Gastroesophageal sphincter (tissue), 3 donors: Measurements from ENCODE around the gene HUS1.

Experiments used
- EP300 ChIP-seq: sonication (generic); formaldehyde crosslinking; IDR thresholded peaks from one replicate; pipeline ENCODE4 v1.6.1; 2017; ENCODE audit warnings: antibody characterized with exemption, mild to moderate bottlenecking
- POLR2A ChIP-seq, 2 donors: fragments of 450-650 bp; IDR thresholded peaks; one replicate each; pipeline ENCODE4 v1.6.1; 2017; ENCODE audit warnings: antibody characterized with exemption in 2 of 2, mild to moderate bottlenecking in 2 of 2, moderate library complexity in 1 of 2
- TF ChIP-seq, protein P1 (sequence below), 4 experiments: fragments of 200-600 bp in 2 of 4; fragments of 450-650 bp in 2 of 4; sonication (generic) in 1 of 4; IDR thresholded peaks; one replicate each; pipeline ENCODE4 v1.5.1; 2017 to 2019; ENCODE audit warnings: antibody characterized with exemption in 4 of 4, mild to moderate bottlenecking in 2 of 4, moderate library complexity in 2 of 4

DNA sequence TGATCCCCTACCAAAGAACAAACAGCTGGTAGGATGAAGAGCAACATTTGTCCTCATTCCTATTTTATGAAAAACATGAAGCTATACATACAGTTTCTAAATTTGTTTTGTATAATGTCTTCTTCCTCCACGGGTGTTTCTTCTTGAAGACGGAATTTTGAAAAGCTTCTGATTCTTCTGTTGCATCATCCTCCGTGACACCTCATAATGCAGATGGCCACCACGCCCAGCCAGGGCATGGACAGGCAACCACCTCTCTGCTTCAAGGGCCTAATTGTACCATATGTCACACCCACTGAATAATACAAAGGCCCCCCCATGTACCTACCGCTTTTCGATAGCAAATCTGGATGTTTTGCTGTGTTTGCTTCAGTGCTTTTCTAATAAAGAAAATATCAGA is 49.5 kb upstream of the HUS1 start, which contains the start of gene SUN3:
- TF ChIP-seq EP300 (no peak), POLR2A (IDR thresholded peaks at IDR 0.05) (no peak)
- TF ChIP-seq, protein P1, sequence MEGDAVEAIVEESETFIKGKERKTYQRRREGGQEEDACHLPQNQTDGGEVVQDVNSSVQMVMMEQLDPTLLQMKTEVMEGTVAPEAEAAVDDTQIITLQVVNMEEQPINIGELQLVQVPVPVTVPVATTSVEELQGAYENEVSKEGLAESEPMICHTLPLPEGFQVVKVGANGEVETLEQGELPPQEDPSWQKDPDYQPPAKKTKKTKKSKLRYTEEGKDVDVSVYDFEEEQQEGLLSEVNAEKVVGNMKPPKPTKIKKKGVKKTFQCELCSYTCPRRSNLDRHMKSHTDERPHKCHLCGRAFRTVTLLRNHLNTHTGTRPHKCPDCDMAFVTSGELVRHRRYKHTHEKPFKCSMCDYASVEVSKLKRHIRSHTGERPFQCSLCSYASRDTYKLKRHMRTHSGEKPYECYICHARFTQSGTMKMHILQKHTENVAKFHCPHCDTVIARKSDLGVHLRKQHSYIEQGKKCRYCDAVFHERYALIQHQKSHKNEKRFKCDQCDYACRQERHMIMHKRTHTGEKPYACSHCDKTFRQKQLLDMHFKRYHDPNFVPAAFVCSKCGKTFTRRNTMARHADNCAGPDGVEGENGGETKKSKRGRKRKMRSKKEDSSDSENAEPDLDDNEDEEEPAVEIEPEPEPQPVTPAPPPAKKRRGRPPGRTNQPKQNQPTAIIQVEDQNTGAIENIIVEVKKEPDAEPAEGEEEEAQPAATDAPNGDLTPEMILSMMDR (IDR thresholded peaks at IDR 0.05): no peak
